NCI-H128 (cell line): ENCODE results near the gene PRCC.
"Not testable (repeated sequence)": the region's sequence is repeated elsewhere in the genome, so short reads cannot be mapped to it uniquely, and the experiment has no call there.

Source experiments
- DNase-seq: peaks from one replicate; lab custom pipeline; 2025; ENCODE audit not compliant: unreplicated experiment; lab: John Stamatoyannopoulos, UW

PRCC gene

DNA sequence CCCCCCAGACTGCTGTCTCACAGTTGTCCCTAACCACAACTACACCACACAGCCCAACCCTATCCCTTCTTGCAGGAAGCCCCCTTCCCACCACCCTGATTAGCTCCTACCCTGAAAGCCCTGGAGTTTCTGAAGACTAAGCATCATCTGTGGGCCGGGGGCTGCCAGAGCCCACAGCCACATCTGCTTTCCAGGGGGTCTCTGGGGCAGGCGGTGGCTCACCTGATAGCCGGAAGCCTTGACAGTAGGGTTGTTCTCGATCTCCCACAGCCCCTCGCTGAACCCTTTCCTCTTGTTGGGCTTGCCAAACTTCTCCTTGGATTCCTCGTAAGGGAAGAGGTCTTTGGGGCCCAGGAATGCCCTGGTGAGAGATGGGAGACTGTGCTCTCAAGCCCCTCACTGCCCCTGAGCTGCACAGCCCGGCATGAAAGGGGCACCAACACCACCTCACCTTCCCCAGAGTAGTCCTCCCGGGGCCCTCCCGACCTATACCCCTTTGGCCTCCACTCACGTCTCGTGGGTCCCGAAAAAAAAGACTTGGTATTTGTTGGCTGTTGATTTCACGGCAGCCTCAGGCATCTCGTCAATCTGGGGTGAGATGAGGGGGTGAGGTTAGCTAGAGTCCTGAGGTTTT is 22.4 kb upstream of the PRCC start:
- no peak for DNase-seq

DNA sequence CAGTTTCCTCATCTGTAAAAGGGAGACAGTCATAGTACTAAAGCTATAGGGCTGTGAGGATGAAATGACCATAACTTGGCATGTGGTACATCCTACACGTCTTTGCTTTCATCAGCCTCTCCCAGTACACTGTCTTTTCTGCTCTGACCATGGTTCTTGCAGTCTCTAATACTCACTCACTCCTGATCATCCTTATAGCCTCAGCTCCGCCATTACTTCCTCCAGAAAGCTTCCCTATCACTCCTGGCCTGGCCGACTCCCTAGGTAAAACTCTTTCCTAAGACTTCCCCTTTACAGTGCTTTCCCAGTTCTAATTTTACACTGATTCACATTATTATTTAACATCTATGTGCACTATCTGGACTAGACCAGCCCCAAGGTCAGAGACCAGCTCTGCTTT is 21.5 kb upstream of the PRCC start:
- DNase-seq = no peak

- no peak for DNase-seq
These were observed 21.0 kb upstream of the PRCC start for GRCh38 chr1:156746406-156746727.

DNA sequence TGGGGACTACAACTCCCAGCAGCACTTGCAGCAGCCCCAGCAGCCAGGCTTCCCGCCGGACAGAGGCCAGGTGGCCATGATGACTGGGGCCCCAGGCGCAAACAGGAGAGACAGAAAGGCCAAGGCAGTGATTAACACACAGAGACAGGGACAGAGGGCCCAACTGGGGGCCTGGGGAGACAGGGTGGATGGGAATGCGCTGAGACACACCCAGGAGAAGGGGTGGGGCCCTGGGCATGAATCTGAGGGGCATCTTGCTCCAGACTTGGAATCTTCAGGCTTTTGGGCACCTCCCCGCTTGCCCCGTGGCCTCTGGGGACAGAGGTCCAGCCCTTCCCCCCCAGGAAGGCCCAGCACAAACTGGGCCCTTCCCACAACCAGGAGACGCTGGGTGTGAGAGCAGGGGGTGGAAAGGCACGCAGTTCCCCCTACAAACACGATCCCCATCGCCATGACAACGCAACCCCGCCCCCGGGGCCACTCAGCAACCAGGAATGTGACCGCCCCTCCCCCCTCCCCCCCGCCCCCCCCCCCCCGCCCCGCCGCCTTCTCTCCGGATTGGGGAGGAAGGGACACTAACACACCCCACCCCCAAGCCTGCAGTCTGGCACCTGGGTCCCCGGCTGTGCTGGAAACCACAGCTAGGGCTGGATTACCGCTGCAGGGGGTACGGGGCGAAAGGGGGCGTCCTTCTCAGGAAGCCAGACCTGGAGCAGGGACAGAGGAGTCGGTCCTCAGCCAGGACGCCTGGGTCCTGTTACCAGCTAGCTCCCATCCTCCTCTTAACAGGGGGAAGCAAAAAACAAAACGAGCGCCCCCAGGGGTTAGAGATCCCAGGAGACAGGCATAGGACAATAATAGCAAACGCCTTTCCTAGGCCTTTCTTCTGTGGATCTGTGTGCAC is 20.4 kb upstream of the PRCC start:
- DNase-seq = peak; percentile 83

- no peak for DNase-seq
These were observed 19.3 kb upstream of the PRCC start for GRCh38 chr1:156747742-156748669.

GRCh38 chr1:156748670-156749418 is 18.5 kb upstream of the PRCC start:
- no peak for DNase-seq

GRCh38 chr1:156749419-156750118 is 17.8 kb upstream of the PRCC start:
- no peak for DNase-seq

GRCh38 chr1:156750191-156750672 is 17.1 kb upstream of the PRCC start:
- DNase-seq = no peak

DNA sequence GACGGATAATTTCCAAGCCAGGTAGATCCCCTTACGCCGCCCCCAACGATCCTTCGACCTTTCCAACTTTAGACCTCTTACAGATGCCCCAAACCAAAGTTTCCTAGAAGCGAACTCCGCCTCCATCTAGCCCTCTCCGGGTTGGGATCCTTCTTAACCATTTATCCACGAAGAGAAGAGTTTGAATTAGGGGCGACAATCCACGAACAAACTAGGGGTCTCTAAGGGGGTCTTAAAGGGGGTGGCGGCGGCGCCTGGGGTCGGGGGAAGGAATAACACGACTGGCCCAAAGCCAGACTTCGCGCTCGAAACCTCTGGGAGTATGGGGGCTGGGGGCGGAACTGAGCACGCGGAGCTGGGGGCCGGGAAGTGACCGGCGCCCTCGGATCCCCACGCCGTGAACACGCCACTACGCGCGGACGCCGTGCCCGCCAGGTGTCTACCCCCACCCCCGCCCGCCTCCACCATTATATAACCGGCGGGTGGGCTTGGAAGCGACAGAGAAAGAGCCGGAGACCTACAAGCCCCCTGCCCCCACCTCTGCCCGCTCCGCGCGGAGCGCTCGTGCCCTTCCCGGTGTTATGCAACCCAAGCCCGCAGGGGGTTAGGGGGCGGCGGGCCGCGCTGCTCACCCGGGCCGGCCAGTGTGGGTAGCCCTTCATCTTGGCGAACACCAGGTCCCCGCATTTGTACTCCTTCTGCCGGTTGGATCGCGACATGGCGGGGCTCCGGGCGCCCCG is 16.5 kb upstream of the PRCC start:
- DNase-seq = no peak

DNA sequence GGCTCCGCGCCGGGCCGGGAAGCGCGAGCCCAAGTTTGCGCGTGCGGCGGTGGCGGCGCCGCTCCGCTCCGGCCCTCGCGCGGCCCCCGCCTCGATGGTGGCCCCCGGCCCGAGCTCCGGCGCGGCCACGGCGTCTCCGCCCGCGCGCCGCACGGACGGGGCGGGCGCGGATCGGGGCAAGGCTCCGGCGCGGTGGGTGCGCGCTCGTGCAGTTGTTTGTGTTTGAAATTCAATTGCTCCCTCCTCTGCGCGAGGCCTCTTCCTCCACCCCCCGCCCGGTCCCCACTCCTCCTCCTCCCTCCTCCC is 15.9 kb upstream of the PRCC start, which contains the start of gene HDGF:
TSS of gene HDGF (minus strand) at position 225 of the 306 bp plus-strand sequence. CDS start 246 bp downstream, outside the sequence.
- DNase-seq = no peak

DNA sequence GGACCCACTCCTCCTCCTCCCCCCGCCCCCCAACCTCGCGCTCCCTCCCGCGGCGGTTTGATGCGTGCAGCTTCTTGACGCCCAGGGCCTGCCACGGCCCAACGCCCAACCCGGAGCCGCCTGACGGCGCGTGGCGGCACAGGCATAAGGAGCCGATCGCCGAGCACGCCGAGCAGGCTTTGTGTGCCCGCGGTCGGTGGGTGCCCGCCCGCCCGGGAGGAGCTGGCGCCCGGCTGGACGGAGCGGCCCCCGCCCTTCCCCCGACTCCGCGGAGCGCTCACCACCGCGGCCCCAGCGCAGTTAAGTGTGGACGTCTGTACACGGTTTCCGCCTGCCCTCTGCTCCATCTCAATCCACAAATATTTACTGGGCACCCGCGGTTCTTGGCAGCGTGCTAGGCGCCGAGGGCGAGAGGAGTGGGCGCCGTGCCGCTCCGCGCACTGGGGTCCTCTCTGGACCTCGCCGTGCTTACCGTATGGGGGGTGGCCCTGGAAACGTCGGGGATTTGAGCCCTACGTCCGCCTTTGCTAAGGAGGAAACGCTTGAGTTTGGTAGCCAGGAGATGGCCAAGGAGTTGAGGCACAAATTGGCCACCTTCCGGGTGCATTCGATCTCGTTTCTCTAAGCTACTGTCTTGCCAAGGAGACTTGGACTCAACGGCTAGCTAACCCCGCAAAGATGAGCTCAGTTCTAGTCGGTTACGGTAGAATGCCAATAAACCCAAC is 15.4 kb upstream of the PRCC start:
- peak; percentile 93 for DNase-seq

GRCh38 chr1:156752843-156753482 is 14.4 kb upstream of the PRCC start:
- DNase-seq = no peak

GRCh38 chr1:156754219-156754618 is 13.1 kb upstream of the PRCC start:
- DNase-seq = no peak

- no peak for DNase-seq
These were observed 11.8 kb upstream of the PRCC start for GRCh38 chr1:156755527-156755950.

DNA sequence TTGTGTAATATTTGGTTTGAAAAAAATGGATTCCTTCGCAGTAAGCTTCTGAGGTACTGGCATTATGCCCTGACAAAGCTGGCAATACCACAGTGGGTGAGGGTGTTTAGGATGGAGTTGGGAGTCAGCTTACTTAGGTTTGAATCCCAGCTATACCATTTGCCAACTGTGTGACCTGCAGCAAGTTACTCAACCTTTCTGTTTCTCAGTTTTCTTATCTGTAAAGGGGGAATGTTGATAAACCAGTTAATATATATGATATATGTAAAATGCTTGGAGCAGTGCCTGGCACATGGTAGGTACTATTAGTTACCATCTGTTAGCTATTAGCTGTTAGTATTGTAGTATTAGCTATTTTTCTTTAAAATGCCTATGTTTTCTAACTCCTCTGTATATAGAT is 11.0 kb upstream of the PRCC start:
- DNase-seq = no peak

DNA sequence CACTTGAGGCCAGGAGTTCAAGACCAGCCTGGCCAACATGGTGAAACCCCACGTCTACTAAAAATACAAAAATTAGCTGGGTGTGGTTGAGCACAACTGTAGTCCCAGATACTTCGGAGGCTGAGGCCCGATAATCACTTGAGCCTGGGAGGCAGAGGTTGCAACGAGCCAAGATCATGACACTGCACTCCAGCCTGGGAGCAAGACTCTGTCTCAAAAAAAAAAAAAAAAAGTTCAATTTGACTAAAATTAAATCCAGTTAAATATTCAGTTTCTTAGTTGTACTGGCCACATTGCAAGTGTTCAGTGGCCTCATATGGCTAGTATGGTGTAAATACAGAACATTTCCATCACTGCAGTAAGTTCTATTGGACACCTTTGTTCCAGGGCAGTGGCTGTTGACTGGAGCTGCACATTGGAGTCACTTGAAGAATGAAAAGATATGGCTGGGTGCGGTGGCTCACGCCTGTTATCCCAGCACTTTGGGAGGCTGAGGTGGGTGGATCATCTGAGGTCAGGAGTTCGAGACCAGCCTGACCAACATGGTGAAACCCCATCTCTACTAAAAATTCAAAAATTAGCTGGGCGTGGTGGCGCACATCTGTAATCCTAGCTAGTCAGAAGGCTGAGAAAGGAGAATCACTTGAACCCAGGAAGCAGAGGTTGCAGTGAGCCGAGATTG is 9.6 kb upstream of the PRCC start:
- not testable (repeated sequence) for DNase-seq

DNA sequence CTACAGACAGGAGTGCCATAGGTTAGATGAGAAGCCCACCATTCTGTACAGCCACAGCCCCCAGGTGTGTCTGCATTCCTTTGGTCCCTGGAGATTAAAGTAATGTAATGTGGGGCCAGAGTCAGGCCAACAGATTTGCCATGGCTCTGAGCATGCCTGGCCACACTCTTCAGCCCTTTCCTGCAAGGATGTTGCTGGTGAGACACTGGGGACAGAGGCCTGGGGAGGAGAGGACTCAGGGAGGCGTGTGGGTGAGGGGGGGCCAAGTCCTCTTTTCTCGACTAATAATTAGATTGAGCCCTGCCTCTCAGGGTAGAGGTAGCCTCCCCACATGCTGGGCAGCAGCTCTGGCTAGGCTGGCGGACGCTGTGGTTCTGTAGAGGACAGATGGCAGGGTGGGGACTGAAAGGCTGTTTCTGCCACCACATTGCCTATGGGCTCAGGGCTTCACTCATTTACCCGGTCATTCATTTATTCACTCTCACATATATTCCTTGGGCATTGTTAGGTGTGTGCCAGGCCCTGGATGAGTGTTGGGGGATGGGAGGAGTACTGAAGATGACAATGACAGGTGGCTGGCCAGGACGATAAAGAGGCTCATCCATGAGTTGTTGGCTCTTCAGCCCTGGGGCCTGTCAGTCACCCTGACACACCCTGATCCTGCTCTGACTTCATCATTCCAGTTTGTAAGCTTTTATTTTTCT is 7.1 kb upstream of the PRCC start:
- DNase-seq = no peak
